Lung (tissue), 12 donors: ENCODE data around the gene FHL3. TPM values are rescaled to one million over a fixed set of nuclear protein-coding genes. Genes with fewer than 3 reads are reported as not detected.

Experiments used
- ATAC-seq: fragments of 200-7000 bp; cut with Tn5 transposase; one replicate; pipeline ENCODE4 v1.9.1; 2020; ENCODE audit warnings: moderate number of reproducible peaks; ENCODE audit not compliant: insufficient read depth, low FRiP score
- DNase-seq, 3 donors: peaks; one replicate each; pipeline ENCODE4 v3.0.0-alpha.2; 2013 to 2017
- H3K27ac ChIP-seq, 2 donors: one replicate each; pipeline ENCODE4 v1.5.1; 2013; ENCODE audit warnings: mild to moderate bottlenecking in 2 of 2, moderate library complexity in 2 of 2, control low read depth in 1 of 2, inconsistent platforms in 1 of 2, low read depth in 1 of 2, low read length in 1 of 2
- H3K27me3 ChIP-seq, 3 donors: one replicate each; pipeline ENCODE4 v1.5.1; 2013; ENCODE audit warnings: low read length in 2 of 3; ENCODE audit not compliant: control insufficient read depth in 3 of 3, insufficient read depth in 3 of 3
- H3K36me3 ChIP-seq, 4 donors: one replicate each; pipeline ENCODE4 v1.5.1; 2013; ENCODE audit warnings: low read length in 4 of 4, mild to moderate bottlenecking in 1 of 4, moderate library complexity in 1 of 4; ENCODE audit not compliant: control insufficient read depth in 4 of 4, insufficient read depth in 4 of 4
- H3K4me1 ChIP-seq, 5 donors: one replicate each; pipeline ENCODE4 v1.5.1; 2013; ENCODE audit warnings: low read length in 5 of 5, mild to moderate bottlenecking in 2 of 5, moderate library complexity in 1 of 5; ENCODE audit not compliant: control insufficient read depth in 5 of 5, insufficient read depth in 5 of 5
- H3K4me3 ChIP-seq: one replicate; pipeline ENCODE4 v1.5.1; 2013; ENCODE audit warnings: mild to moderate bottlenecking, control low read depth, moderate library complexity
- H3K9ac ChIP-seq, 2 donors: one replicate each; pipeline ENCODE4 v1.5.1; 2013; ENCODE audit warnings: low read length in 2 of 2, control low read depth in 1 of 2; ENCODE audit not compliant: insufficient read depth in 1 of 2
- H3K9me3 ChIP-seq, 4 donors: one replicate each; pipeline ENCODE4 v1.5.1; 2013; ENCODE audit warnings: low read length in 3 of 4, mild to moderate bottlenecking in 1 of 4, moderate library complexity in 1 of 4; ENCODE audit not compliant: control insufficient read depth in 4 of 4, insufficient read depth in 3 of 4
- CTCF ChIP-seq: IDR thresholded peaks from 2 replicates; pipeline ENCODE4 v1.5.1; 2012; ENCODE audit warnings: mild to moderate bottlenecking; ENCODE audit errors: control extremely low read depth, extremely low read depth
- WGBS, 2 donors: extraction: QIAGEN DNeasy Blood & Tissue Kit; methylation state at CpG; one replicate each; pipeline ENCODE4 v1.1.7; 2013; 5-methylcytosine and 5-hydroxymethylcytosine counted together
- polyA plus RNA-seq, 2 donors: library from polyadenylated mRNA; stranded (reverse); fragments of 200-250 nt; gene quantifications; one replicate each; pipeline ENCODE4 v1.2.1, GENCODE V29; 2013
- total RNA-seq, 2 donors: library from RNA; depleted of rRNA in 1 of 2; stranded (reverse); fragments of >200 nt in 1 of 2; gene quantifications; one replicate each; pipeline ENCODE4 v1.2.1, GENCODE V29; 2014 to 2021
- donor health status: control.
- donor health status: control.
- donor health status: Bipolar disorder and iron deficiency.
- donor health status: healthy.
- donor health status: DM: yes; HTN: yes; CAD: no.

Gene FHL3
- total and polyA plus RNA-seq, 4 donors: 10.0 to 33.1 (median 23.9) TPM

GRCh38 chr1:38021969-38022368, 16.7 kb upstream of the FHL3 start:
- no peak for TF ChIP-seq CTCF
- H3K9ac ChIP-seq: no peak overlapping the region
- WGBS, 2 donors: 96 to 99% methylated on average over 5 of the region's 5 CpGs

GRCh38 chr1:38020396-38020795, 15.1 kb upstream of the FHL3 start:
- WGBS, 2 donors: 96 to 99% methylated on average over 2 of the region's 2 CpGs
- Histone ChIP-seq H3K36me3 (peaks cover 14 to 56% (median 42%) of the 10 kb centered on the region in 4 donors), H3K9ac (no peak overlapping the region)

More at GRCh38 chr1:38021969-38022368, 16.7 kb upstream of the FHL3 start:
- H3K27me3 ChIP-seq: no peaks in the 10 kb centered on the region
- no peak for ATAC-seq
- no peak overlapping the region for H3K27ac ChIP-seq
- peaks cover 15 to 61% (median 44%) of the 10 kb centered on the region in 4 donors for H3K36me3 ChIP-seq
- peaks cover 0 to 8% (median 0%) of the 10 kb centered on the region in 5 donors for H3K4me1 ChIP-seq
- no peak overlapping the region for H3K4me3 ChIP-seq
- no peaks in the 10 kb centered on the region for H3K9me3 ChIP-seq
- DNase-seq: no peak

GRCh38 chr1:38018864-38019343, 13.6 kb upstream of the FHL3 start:
- H3K9ac ChIP-seq: no peak overlapping the region
- peaks cover 4 to 34% (median 16%) of the 10 kb centered on the region in 5 donors for H3K4me1 ChIP-seq
- no peak overlapping the region for H3K4me3 ChIP-seq
- ATAC-seq: no peak
- WGBS, 2 donors: 70 to 71% methylated on average over 6 of the region's 6 CpGs
- peaks cover 10 to 49% (median 36%) of the 10 kb centered on the region in 4 donors for H3K36me3 ChIP-seq
- H3K27ac ChIP-seq: no peak overlapping the region
- no peaks in the 10 kb centered on the region for H3K9me3 ChIP-seq
- peak in 2 of 3 donors; percentile 61 to 71 for DNase-seq
- peak; percentile 24 for TF ChIP-seq CTCF
- no peaks in the 10 kb centered on the region for H3K27me3 ChIP-seq

More at GRCh38 chr1:38020396-38020795, 15.1 kb upstream of the FHL3 start:
- Histone ChIP-seq H3K4me3 (no peak overlapping the region), H3K27me3 (no peaks in the 10 kb centered on the region), H3K9me3 (no peaks in the 10 kb centered on the region), H3K4me1 (peaks cover 2 to 21% (median 6%) of the 10 kb centered on the region in 5 donors), H3K27ac (no peak overlapping the region)
- no peak for ATAC-seq
- TF ChIP-seq CTCF: no peak
- DNase-seq: no peak
